ENCODE results near the gene NEK7.

Gene NEK7

GRCh38 chr1:198109371-198109715 is 47.5 kb upstream of the NEK7 start:
- Histone ChIP-seq H3K9ac (ENCODE audit: low read length) (no peak overlapping the region), H3K27ac (ENCODE audit: low read depth, low read length) (no peak overlapping the region), H3K4me3 (ENCODE audit: insufficient read depth, low read length, poor library complexity, severe bottlenecking) (no peak overlapping the region), H3K4me2 (ENCODE audit: low read depth, low read length, poor library complexity, severe bottlenecking) (no peak overlapping the region), H3F3A (ENCODE audit: insufficient read depth) (no peaks in the 10 kb centered on the region), H3K36me3 (ENCODE audit: low read length) (no peaks in the 10 kb centered on the region), H3K9me3 (ENCODE audit: insufficient read depth, low read length) (no peaks in the 10 kb centered on the region), H3K27me3 (ENCODE audit: low read length) (no peaks in the 10 kb centered on the region), H4K20me1 (ENCODE audit: low read depth, low read length) (no peaks in the 10 kb centered on the region), H3K79me2 (ENCODE audit: insufficient read depth, low read length) (no peaks in the 10 kb centered on the region), H2AFZ (ENCODE audit: low read depth, low read length, severe bottlenecking) (no peak overlapping the region), H3K9me2 (replicated peaks; ENCODE audit: insufficient read depth, low read length) (no peaks in the 10 kb centered on the region)
- TF ChIP-seq EZH2phosphoT487 (conservative IDR thresholded peaks at IDR 0.05; ENCODE audit: low read length) = no peak
- TF ChIP-seq, protein P1, sequence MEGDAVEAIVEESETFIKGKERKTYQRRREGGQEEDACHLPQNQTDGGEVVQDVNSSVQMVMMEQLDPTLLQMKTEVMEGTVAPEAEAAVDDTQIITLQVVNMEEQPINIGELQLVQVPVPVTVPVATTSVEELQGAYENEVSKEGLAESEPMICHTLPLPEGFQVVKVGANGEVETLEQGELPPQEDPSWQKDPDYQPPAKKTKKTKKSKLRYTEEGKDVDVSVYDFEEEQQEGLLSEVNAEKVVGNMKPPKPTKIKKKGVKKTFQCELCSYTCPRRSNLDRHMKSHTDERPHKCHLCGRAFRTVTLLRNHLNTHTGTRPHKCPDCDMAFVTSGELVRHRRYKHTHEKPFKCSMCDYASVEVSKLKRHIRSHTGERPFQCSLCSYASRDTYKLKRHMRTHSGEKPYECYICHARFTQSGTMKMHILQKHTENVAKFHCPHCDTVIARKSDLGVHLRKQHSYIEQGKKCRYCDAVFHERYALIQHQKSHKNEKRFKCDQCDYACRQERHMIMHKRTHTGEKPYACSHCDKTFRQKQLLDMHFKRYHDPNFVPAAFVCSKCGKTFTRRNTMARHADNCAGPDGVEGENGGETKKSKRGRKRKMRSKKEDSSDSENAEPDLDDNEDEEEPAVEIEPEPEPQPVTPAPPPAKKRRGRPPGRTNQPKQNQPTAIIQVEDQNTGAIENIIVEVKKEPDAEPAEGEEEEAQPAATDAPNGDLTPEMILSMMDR (IDR thresholded peaks at IDR 0.05; ENCODE audit: insufficient read depth, low read length, poor library complexity, severe bottlenecking) = no peak

- Histone ChIP-seq H3F3A (ENCODE audit: insufficient read depth) (no peaks in the 10 kb centered on the region), H3K9ac (ENCODE audit: low read length) (no peak overlapping the region), H2AFZ (ENCODE audit: low read depth, low read length, severe bottlenecking) (no peak overlapping the region), H4K20me1 (ENCODE audit: low read depth, low read length) (no peaks in the 10 kb centered on the region), H3K79me2 (ENCODE audit: insufficient read depth, low read length) (no peaks in the 10 kb centered on the region), H3K27ac (ENCODE audit: low read depth, low read length) (no peak overlapping the region), H3K4me3 (ENCODE audit: insufficient read depth, low read length, poor library complexity, severe bottlenecking) (no peak overlapping the region), H3K27me3 (ENCODE audit: low read length) (no peaks in the 10 kb centered on the region), H3K9me3 (ENCODE audit: insufficient read depth, low read length) (no peaks in the 10 kb centered on the region), H3K36me3 (ENCODE audit: low read length) (no peaks in the 10 kb centered on the region), H3K9me2 (replicated peaks; ENCODE audit: insufficient read depth, low read length) (no peaks in the 10 kb centered on the region), H3K4me2 (ENCODE audit: low read depth, low read length, poor library complexity, severe bottlenecking) (no peak overlapping the region)
- TF ChIP-seq, protein P1 (IDR thresholded peaks at IDR 0.05; ENCODE audit: insufficient read depth, low read length, poor library complexity, severe bottlenecking) = no peak
- TF ChIP-seq EZH2phosphoT487 (conservative IDR thresholded peaks at IDR 0.05; ENCODE audit: low read length) = no peak
Observed at GRCh38 chr1:198113342-198113750, 43.5 kb upstream of the NEK7 start.

- H3K9me3 ChIP-seq (ENCODE audit: insufficient read depth, low read length) = no peaks in the 10 kb centered on the region
- H3K27ac ChIP-seq (ENCODE audit: low read depth, low read length) = no peak overlapping the region
- H3K9ac ChIP-seq (ENCODE audit: low read length) = no peak overlapping the region
- H2AFZ ChIP-seq (ENCODE audit: low read depth, low read length, severe bottlenecking) = no peak overlapping the region
- H3K4me3 ChIP-seq (ENCODE audit: insufficient read depth, low read length, poor library complexity, severe bottlenecking) = no peak overlapping the region
- H4K20me1 ChIP-seq (ENCODE audit: low read depth, low read length) = no peaks in the 10 kb centered on the region
- no peaks in the 10 kb centered on the region for H3K9me2 ChIP-seq (replicated peaks; ENCODE audit: insufficient read depth, low read length)
- no peaks in the 10 kb centered on the region for H3K27me3 ChIP-seq (ENCODE audit: low read length)
- no peak overlapping the region for H3K4me2 ChIP-seq (ENCODE audit: low read depth, low read length, poor library complexity, severe bottlenecking)
- H3F3A ChIP-seq (ENCODE audit: insufficient read depth) = no peaks in the 10 kb centered on the region
- no peaks in the 10 kb centered on the region for H3K36me3 ChIP-seq (ENCODE audit: low read length)
- TF ChIP-seq EZH2phosphoT487 (conservative IDR thresholded peaks at IDR 0.05; ENCODE audit: low read length) = no peak
- TF ChIP-seq, protein P1 (IDR thresholded peaks at IDR 0.05; ENCODE audit: insufficient read depth, low read length, poor library complexity, severe bottlenecking) = no peak
- H3K79me2 ChIP-seq (ENCODE audit: insufficient read depth, low read length) = no peaks in the 10 kb centered on the region
Observed at GRCh38 chr1:198116069-198116468, 40.7 kb upstream of the NEK7 start.

DNA sequence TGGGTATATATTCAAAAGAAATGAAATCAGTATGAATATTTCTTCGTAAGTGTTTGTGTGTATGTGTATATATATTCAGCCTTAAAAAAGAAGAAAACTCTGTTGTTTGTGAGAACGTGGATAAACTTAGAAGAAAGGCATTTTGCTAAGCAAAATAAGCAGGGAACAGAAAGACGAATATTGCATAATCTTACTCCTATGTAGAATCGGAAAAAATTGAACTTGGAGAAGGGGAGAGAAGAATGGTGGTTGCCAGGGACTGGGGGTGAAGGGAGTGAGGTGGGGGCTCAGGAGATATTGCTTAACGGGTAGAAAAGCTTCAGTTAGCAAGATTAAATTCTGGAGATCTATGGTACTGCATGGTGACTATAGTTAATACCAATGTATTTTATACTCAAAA is 40.3 kb upstream of the NEK7 start:
- Histone ChIP-seq H3F3A (ENCODE audit: insufficient read depth) (no peaks in the 10 kb centered on the region), H3K4me2 (ENCODE audit: low read depth, low read length, poor library complexity, severe bottlenecking) (no peak overlapping the region), H3K9me3 (ENCODE audit: insufficient read depth, low read length) (no peaks in the 10 kb centered on the region), H3K27me3 (ENCODE audit: low read length) (no peaks in the 10 kb centered on the region), H3K36me3 (ENCODE audit: low read length) (no peaks in the 10 kb centered on the region), H3K79me2 (ENCODE audit: insufficient read depth, low read length) (no peaks in the 10 kb centered on the region), H3K4me3 (ENCODE audit: insufficient read depth, low read length, poor library complexity, severe bottlenecking) (no peak overlapping the region), H3K27ac (ENCODE audit: low read depth, low read length) (no peak overlapping the region), H3K9ac (ENCODE audit: low read length) (no peak overlapping the region), H3K9me2 (replicated peaks; ENCODE audit: insufficient read depth, low read length) (no peaks in the 10 kb centered on the region), H4K20me1 (ENCODE audit: low read depth, low read length) (no peaks in the 10 kb centered on the region), H2AFZ (ENCODE audit: low read depth, low read length, severe bottlenecking) (no peak overlapping the region)
- no peak for TF ChIP-seq EZH2phosphoT487 (conservative IDR thresholded peaks at IDR 0.05; ENCODE audit: low read length)
- TF ChIP-seq, protein P1 (IDR thresholded peaks at IDR 0.05; ENCODE audit: insufficient read depth, low read length, poor library complexity, severe bottlenecking) = no peak
